Sigmoid colon (tissue), 3 donors: ENCODE data around the gene PRLR.

Experiments
- CTCF ChIP-seq, 4 experiments: fragments of 450-650 bp in 3 of 4; fragments of 200-600 bp in 1 of 4; IDR thresholded peaks; one replicate each; pipeline ENCODE4 v1.5.1; 2016 to 2019; ENCODE audit warnings: antibody characterized with exemption in 4 of 4, mild to moderate bottlenecking in 3 of 4, moderate library complexity in 2 of 4
- POLR2A ChIP-seq, 2 donors: fragments of 450-650 bp; IDR thresholded peaks; one replicate each; pipeline ENCODE4 v1.6.1; 2016; ENCODE audit warnings: antibody characterized with exemption in 2 of 2, mild to moderate bottlenecking in 2 of 2, moderate library complexity in 2 of 2

GRCh38 chr5:35180046-35180445 is 50.2 kb downstream of the PRLR start:
- no peak for TF ChIP-seq CTCF (IDR thresholded peaks at IDR 0.05)
- TF ChIP-seq POLR2A (IDR thresholded peaks at IDR 0.05) = no peak
